Measurements from ENCODE around the gene PPP1R3D. TPM values are rescaled to one million over a fixed set of nuclear protein-coding genes. Genes with fewer than 3 reads are reported as not detected.

Gene PPP1R3D
- total and polyA plus RNA-seq, 2 of the 8 experiments (the other 6 are each of a cell fraction or from before 2014, with no cell fraction given) = 1.4 to 3.9 TPM

DNA sequence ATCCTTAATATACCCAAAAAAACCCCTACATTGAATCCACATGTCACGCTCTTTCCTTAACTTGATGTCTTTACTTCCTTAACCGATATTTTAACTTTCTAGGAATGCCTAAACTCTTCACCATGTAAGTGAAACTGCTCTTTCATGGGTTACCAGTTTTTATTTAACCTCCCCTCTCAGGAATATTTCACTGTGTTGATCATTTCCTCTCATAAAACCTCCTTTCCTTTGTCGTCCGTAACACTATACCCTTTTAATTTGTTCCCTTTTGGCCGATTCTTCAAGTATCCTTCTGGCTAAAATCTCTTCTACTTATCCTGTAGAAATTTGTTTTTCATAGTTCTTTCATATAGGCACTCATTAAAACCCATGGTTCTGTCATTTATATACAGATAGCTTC lies 31.2 kb downstream of the PPP1R3D start:
- Histone ChIP-seq H3K18ac (ENCODE audit: extremely low read depth, low read length) (no peak overlapping the region), H3K4me3 (ENCODE audit: extremely low read depth in 1 of 4, insufficient read depth in 2 of 4, low read depth in 3 of 4, low read length in 4 of 4) (no peak overlapping the region), H3K27me3 (replicated peaks in 1 of 4; ENCODE audit: control insufficient read depth in 3 of 4, extremely low read depth in 1 of 4, insufficient read depth in 3 of 4, low read length in 3 of 4) (no peaks in the 10 kb centered on the region; a peak in 1 of 7 replicates), H3K27ac (ENCODE audit: low read depth, low read length) (no peak overlapping the region), H3K79me1 (ENCODE audit: low read depth, low read length) (no peaks in the 10 kb centered on the region), H2BK120ac (replicated peaks; ENCODE audit: low read depth, low read length) (no peak overlapping the region), H4K91ac (replicated peaks; ENCODE audit: insufficient read length, low read length) (no peak overlapping the region), H3K14ac (ENCODE audit: insufficient read length) (no peak overlapping the region), H3K56ac (replicated peaks; ENCODE audit: insufficient read length, low read depth, low read length) (no peak overlapping the region), H3K36me3 (ENCODE audit: control insufficient read depth in 2 of 4, insufficient read depth in 4 of 4, low read length in 3 of 4) (no peaks in the 10 kb centered on the region), H3K79me2 (ENCODE audit: control insufficient read depth in 1 of 2, insufficient read depth in 2 of 2, low read length in 2 of 2) (no peaks in the 10 kb centered on the region), H3K9me3 (ENCODE audit: insufficient read depth in 2 of 2, low read depth in 1 of 2, low read length in 1 of 2) (peaks cover 6 to 11% of the 10 kb centered on the region in 2 experiments; a peak in 3 of 4 replicates), H2BK20ac (ENCODE audit: low read length) (no peak overlapping the region), H3K4ac (replicated peaks; ENCODE audit: insufficient read length, low read depth, low read length) (no peak overlapping the region), H2AK5ac (ENCODE audit: low read depth, low read length) (no peak overlapping the region), H3K23ac (ENCODE audit: insufficient read length) (no peak overlapping the region), H3K23me2 (ENCODE audit: low read depth, low read length) (no peaks in the 10 kb centered on the region), H2BK5ac (ENCODE audit: low read depth, low read length) (no peak overlapping the region), H3K4me2 (ENCODE audit: insufficient read depth in 1 of 2, low read depth in 2 of 2, low read length in 2 of 2) (no peak overlapping the region), H2BK15ac (ENCODE audit: low read length) (no peak overlapping the region), H2AFZ (ENCODE audit: low read length) (no peak overlapping the region), H4K20me1 (replicated peaks in 1 of 2; ENCODE audit: control insufficient read depth in 1 of 2, insufficient read depth in 2 of 2, low read length in 2 of 2) (no peaks in the 10 kb centered on the region), H3K4me1 (replicated peaks in 1 of 4; ENCODE audit: control insufficient read depth in 3 of 4, insufficient read depth in 4 of 4, low read length in 3 of 4) (no peaks in the 10 kb centered on the region), H4K5ac (ENCODE audit: insufficient read length, low read depth, low read length) (no peak overlapping the region), H4K8ac (ENCODE audit: extremely low read depth, insufficient read depth, low read length) (no peak overlapping the region), H2BK12ac (ENCODE audit: low read depth, low read length) (no peak overlapping the region), H3K9ac (replicated peaks in 1 of 4; ENCODE audit: extremely low read depth in 1 of 4, low read depth in 3 of 4, low read length in 3 of 4) (no peak overlapping the region)
- ChIA-PET CTCF (ENCODE audit: partially characterized antibody) (no interaction called here), POLR2A (ENCODE audit: partially characterized antibody) (no interaction called here)
- WGBS, 2 experiments (ENCODE audit: extremely low coverage in 1 of 2, insufficient coverage in 1 of 2, insufficient read length in 1 of 2, insufficient replicate concordance in 2 of 2, low coverage in 1 of 2, low lambda C conversion rate in 2 of 2, missing lambda C conversion rate in 1 of 2) = 90 to 100% methylated on average over 1 to 5 of the region's 5 CpGs
- DNase-seq (ENCODE audit: low read depth in 1 of 2, low spot score in 2 of 2) (no peak), FAIRE-seq (no peak)
- TF ChIP-seq NRF1 (IDR thresholded peaks at IDR 0.05; ENCODE audit: low read depth, low read length) (no peak), SP2 (IDR thresholded peaks at IDR 0.05; ENCODE audit: low read length) (no peak), EGR1 (IDR thresholded peaks at IDR 0.05; ENCODE audit: borderline replicate concordance, low read depth, low read length) (no peak), HDAC6 (IDR thresholded peaks at IDR 0.05; ENCODE audit: low read depth, low read length) (no peak), MAFK (IDR thresholded peaks at IDR 0.05; ENCODE audit: low read depth, low read length) (no peak), CBX8 (IDR thresholded peaks at IDR 0.05; ENCODE audit: borderline replicate concordance, low read depth, low read length) (no peak)

Measured in H1 (cell line).